ENCODE measurements around the gene NRK. TPM values are rescaled to one million over a fixed set of nuclear protein-coding genes. Genes with fewer than 3 reads are reported as not detected.

Gene NRK
- total and polyA plus RNA-seq, 3 donors from 2014 or later = 3.7 to 6.1 (median 4.5) TPM

DNA sequence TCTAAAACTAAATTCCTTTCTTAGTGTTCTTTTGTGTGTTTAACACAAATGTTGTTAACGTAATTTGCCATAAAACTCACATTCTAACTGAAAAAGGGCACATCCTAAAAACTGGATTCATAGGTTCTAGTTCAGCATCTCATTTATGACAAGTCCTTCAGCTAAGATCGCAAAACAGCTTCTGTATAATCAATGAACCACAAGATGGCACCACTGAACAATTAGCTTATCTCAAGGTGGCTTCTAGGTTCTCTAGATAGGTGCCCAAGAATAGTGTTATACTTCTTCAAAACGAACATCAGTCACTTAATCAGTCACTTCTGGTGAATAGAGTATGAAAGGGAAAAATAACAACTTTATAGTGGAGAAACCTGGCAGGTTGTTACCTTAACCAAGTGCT is 54.3 kb downstream of the NRK start:
- 75 to 85% methylated on average over 3 of the region's 3 CpGs for WGBS, 2 donors
- H3K4me3 ChIP-seq = no peak overlapping the region
- no peak for DNase-seq
- no peaks in the 10 kb centered on the region for H3K27me3 ChIP-seq
- H3K4me1 ChIP-seq = no peaks in the 10 kb centered on the region
- TF ChIP-seq POLR2A (IDR thresholded peaks at IDR 0.05) = no peak
- TF ChIP-seq, protein P1, sequence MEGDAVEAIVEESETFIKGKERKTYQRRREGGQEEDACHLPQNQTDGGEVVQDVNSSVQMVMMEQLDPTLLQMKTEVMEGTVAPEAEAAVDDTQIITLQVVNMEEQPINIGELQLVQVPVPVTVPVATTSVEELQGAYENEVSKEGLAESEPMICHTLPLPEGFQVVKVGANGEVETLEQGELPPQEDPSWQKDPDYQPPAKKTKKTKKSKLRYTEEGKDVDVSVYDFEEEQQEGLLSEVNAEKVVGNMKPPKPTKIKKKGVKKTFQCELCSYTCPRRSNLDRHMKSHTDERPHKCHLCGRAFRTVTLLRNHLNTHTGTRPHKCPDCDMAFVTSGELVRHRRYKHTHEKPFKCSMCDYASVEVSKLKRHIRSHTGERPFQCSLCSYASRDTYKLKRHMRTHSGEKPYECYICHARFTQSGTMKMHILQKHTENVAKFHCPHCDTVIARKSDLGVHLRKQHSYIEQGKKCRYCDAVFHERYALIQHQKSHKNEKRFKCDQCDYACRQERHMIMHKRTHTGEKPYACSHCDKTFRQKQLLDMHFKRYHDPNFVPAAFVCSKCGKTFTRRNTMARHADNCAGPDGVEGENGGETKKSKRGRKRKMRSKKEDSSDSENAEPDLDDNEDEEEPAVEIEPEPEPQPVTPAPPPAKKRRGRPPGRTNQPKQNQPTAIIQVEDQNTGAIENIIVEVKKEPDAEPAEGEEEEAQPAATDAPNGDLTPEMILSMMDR (IDR thresholded peaks at IDR 0.05) = no peak
- H3K27ac ChIP-seq = no peak overlapping the region
- H3K36me3 ChIP-seq (ENCODE audit: low read depth, missing control alignments) = no peaks in the 10 kb centered on the region
- H3K9me3 ChIP-seq = no peaks in the 10 kb centered on the region
- intact Hi-C loops (cut with DNase I; ENCODE audit: low total_unique reads) = no loop called here

GRCh38 chrX:105880491-105880890 is 58.2 kb downstream of the NRK start:
- H3K4me1 ChIP-seq = no peaks in the 10 kb centered on the region
- whole genome bisulfite sequencing, 2 donors = 62 to 84% methylated on average over 3 of the region's 3 CpGs
- intact Hi-C loops (cut with DNase I; ENCODE audit: low total_unique reads) = no loop called here

DNA sequence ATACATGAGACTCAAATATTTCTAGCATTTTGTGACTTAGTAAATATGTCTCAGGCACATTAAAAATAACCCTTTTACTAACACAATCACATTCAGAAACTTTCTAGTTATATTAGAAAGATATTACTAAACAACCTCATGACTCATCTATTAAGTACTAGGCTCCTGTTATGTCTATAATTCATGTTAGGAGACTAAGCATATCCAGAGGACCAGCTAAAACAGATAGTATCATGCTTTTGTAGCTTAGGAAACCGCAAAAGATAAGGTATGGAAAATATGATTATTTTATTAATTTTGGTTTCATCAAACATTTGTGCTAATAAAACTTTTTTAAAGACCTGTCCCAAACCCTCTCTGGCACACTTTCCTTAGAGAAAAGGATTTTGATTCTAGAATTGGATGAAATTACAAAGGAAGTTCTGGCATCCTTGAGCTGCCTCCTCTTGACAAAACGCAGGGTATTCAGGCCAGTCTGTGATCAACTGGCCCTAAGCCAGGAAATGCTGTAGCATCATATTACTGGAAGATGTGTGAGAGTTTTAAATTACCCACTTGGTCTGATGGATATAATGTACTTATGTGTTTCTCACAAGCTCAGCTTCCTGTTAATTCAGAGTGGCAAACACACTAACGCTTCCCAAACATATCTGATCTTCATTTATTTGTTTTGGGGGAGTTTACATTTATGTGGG is 60.4 kb downstream of the NRK start:
- WGBS, 2 donors = 63 to 83% methylated on average over 3 of the region's 3 CpGs
- H3K36me3 ChIP-seq (ENCODE audit: low read depth, missing control alignments) = no peaks in the 10 kb centered on the region
- no peak for DNase-seq
- no peak overlapping the region for H3K27ac ChIP-seq
- H3K9me3 ChIP-seq = no peaks in the 10 kb centered on the region
- no peaks in the 10 kb centered on the region for H3K4me1 ChIP-seq
- H3K4me3 ChIP-seq = no peak overlapping the region
- TF ChIP-seq POLR2A (IDR thresholded peaks at IDR 0.05) = no peak
- TF ChIP-seq, protein P1 (IDR thresholded peaks at IDR 0.05) = no peak
- no peaks in the 10 kb centered on the region for H3K27me3 ChIP-seq
- intact Hi-C loops (cut with DNase I; ENCODE audit: low total_unique reads) = no loop called here

More at GRCh38 chrX:105880491-105880890, 58.2 kb downstream of the NRK start:
- Histone ChIP-seq H3K9me3 (no peaks in the 10 kb centered on the region), H3K27me3 (no peaks in the 10 kb centered on the region), H3K27ac (no peak overlapping the region), H3K36me3 (ENCODE audit: low read depth, missing control alignments) (no peaks in the 10 kb centered on the region), H3K4me3 (no peak overlapping the region)
- no peak for DNase-seq
- TF ChIP-seq, protein P1 (IDR thresholded peaks at IDR 0.05) = no peak

DNA sequence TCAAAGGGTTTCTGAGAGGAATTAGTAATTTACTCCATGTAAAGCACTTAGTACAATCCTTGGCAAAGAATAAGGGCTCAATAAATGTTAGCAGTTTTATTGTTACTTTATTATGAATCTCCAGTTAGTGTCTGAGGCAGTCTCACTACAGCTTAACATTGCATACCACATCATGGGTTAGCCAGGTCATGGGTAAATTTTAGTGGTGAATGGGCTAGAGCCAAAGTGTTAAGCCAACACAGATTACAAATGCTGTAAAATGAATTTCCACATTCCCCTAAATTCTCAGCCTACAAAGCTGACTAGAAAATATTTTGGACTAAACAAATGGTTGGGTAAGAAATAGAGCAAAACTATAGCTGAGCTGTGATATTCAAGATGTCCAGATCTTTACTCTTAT is 72.4 kb downstream of the NRK start:
- Histone ChIP-seq H3K27ac (no peak overlapping the region), H3K36me3 (ENCODE audit: low read depth, missing control alignments) (no peaks in the 10 kb centered on the region), H3K4me1 (no peaks in the 10 kb centered on the region), H3K9me3 (no peaks in the 10 kb centered on the region), H3K4me3 (no peak overlapping the region), H3K27me3 (no peaks in the 10 kb centered on the region)
- DNase-seq = no peak
- intact Hi-C loops (cut with DNase I; ENCODE audit: low total_unique reads) = no loop called here
- TF ChIP-seq POLR2A (IDR thresholded peaks at IDR 0.05) = no peak

DNA sequence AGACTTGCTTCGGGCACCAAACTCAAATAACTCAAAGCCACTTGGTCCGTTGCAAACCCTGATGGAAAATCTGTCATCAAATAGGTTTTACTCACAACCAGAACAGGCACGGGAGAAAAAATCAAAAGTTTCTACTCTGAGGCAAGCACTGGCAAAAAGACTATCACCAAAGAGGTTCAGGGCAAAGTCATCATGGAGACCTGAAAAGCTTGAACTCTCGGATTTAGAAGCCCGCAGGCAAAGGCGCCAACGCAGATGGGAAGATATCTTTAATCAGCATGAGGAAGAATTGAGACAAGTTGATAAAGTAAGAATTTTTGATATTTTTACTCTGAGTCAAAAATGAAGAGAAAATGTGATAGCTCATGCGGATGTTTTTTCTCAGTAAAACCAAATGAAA is 87.2 kb downstream of the NRK start:
- Histone ChIP-seq H3K27me3 (no peaks in the 10 kb centered on the region), H3K36me3 (ENCODE audit: low read depth, missing control alignments) (no peaks in the 10 kb centered on the region), H3K27ac (no peak overlapping the region), H3K4me3 (no peak overlapping the region), H3K9me3 (no peaks in the 10 kb centered on the region), H3K4me1 (no peaks in the 10 kb centered on the region)
- TF ChIP-seq, protein P1 (IDR thresholded peaks at IDR 0.05) = no peak
- TF ChIP-seq POLR2A (IDR thresholded peaks at IDR 0.05) = no peak
- WGBS, 2 donors = 92 to 96% methylated on average over 6 to 8 of the region's 8 CpGs
- no peak for DNase-seq
- intact Hi-C loops (cut with DNase I; ENCODE audit: low total_unique reads) = no loop called here

All from testis (tissue), 3 donors.